ENCODE results near the gene ST7. TPM values are rescaled to one million over a fixed set of nuclear protein-coding genes. Genes with fewer than 3 reads are reported as not detected.

ST7 gene
- total RNA-seq, 2 experiments from 2014 or later = 4.9 to 5.4 TPM

DNA sequence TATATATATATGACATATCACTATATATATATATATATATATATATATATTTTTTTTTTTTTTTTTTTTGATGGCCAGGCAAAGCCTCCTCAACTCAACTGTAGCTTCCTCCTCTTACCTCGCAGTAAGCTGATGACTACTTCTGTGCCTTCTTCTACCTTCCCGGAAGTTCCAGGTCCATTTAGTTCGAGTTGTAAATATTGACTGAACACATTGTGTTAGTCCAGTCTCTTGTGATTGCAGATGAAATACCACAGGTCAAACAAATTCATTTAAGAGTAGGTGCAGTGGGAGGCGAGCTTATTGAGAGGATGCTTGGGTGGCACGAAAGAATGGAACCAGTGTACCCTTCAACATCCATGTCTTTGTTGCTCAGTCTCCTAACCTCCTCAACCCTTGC lies 144.6 kb downstream of the ST7 start:
- Mint-ChIP-seq H3K4me1 (ENCODE audit: low read depth) (no peaks in the 10 kb centered on the region), H3K27ac (no peak overlapping the region), H3K9me3 (no peaks in the 10 kb centered on the region), H3K36me3 (ENCODE audit: low read depth) (no peaks in the 10 kb centered on the region), H3K27me3 (no peaks in the 10 kb centered on the region), H3K4me3 (no peak overlapping the region)
- Histone ChIP-seq H3K27me3 (ENCODE audit: control insufficient read depth in 1 of 2, insufficient read depth in 2 of 2, low read length in 2 of 2) (no peaks in the 10 kb centered on the region), H3K27ac (ENCODE audit: low read depth in 1 of 2, low read length in 2 of 2) (no peak overlapping the region), H3K9me3 (ENCODE audit: control insufficient read depth in 1 of 2, insufficient read depth in 1 of 2, low read length in 2 of 2) (no peaks in the 10 kb centered on the region), H3K4me1 (ENCODE audit: insufficient read depth, low read length) (no peaks in the 10 kb centered on the region), H3K36me3 (ENCODE audit: insufficient read depth, low read length) (no peaks in the 10 kb centered on the region), H3K4me3 (ENCODE audit: low read length) (no peak overlapping the region)
- intact Hi-C loops (cut with DNase I, micrococcal nuclease) = no loop called here
- ChIA-PET POLR2A (no interaction called here), CTCF (no interaction called here)
- DNase-seq = no peak
- ATAC-seq (ENCODE audit: poor library complexity) = no peak
- TF ChIP-seq, protein P1, sequence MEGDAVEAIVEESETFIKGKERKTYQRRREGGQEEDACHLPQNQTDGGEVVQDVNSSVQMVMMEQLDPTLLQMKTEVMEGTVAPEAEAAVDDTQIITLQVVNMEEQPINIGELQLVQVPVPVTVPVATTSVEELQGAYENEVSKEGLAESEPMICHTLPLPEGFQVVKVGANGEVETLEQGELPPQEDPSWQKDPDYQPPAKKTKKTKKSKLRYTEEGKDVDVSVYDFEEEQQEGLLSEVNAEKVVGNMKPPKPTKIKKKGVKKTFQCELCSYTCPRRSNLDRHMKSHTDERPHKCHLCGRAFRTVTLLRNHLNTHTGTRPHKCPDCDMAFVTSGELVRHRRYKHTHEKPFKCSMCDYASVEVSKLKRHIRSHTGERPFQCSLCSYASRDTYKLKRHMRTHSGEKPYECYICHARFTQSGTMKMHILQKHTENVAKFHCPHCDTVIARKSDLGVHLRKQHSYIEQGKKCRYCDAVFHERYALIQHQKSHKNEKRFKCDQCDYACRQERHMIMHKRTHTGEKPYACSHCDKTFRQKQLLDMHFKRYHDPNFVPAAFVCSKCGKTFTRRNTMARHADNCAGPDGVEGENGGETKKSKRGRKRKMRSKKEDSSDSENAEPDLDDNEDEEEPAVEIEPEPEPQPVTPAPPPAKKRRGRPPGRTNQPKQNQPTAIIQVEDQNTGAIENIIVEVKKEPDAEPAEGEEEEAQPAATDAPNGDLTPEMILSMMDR (IDR thresholded peaks at IDR 0.05) = no peak

- no peak for ATAC-seq (ENCODE audit: poor library complexity)
- no peaks in the 10 kb centered on the region for H3K4me1 Mint-ChIP-seq (ENCODE audit: low read depth)
- no peak for DNase-seq
- ChIA-PET POLR2A (no interaction called here), CTCF (no interaction called here)
- H3K27ac Mint-ChIP-seq = no peak overlapping the region
- no peaks in the 10 kb centered on the region for H3K9me3 ChIP-seq (ENCODE audit: control insufficient read depth in 1 of 2, insufficient read depth in 1 of 2, low read length in 2 of 2)
- intact Hi-C loops (cut with DNase I, micrococcal nuclease) = no loop called here
- no peaks in the 10 kb centered on the region for H3K4me1 ChIP-seq (ENCODE audit: insufficient read depth, low read length)
- TF ChIP-seq, protein P1 (IDR thresholded peaks at IDR 0.05) = no peak
- H3K4me3 Mint-ChIP-seq = no peak overlapping the region
- no peaks in the 10 kb centered on the region for H3K36me3 ChIP-seq (ENCODE audit: insufficient read depth, low read length)
- H3K36me3 Mint-ChIP-seq (ENCODE audit: low read depth) = no peaks in the 10 kb centered on the region
- no peak overlapping the region for H3K4me3 ChIP-seq (ENCODE audit: low read length)
- no peaks in the 10 kb centered on the region for H3K9me3 Mint-ChIP-seq
- H3K27ac ChIP-seq (ENCODE audit: low read depth in 1 of 2, low read length in 2 of 2) = no peak overlapping the region
- no peaks in the 10 kb centered on the region for H3K27me3 Mint-ChIP-seq
- no peaks in the 10 kb centered on the region for H3K27me3 ChIP-seq (ENCODE audit: control insufficient read depth in 1 of 2, insufficient read depth in 2 of 2, low read length in 2 of 2)
Observed at GRCh38 chr7:117098457-117098856, 145.2 kb downstream of the ST7 start.

GRCh38 chr7:117101026-117101425 lies 147.7 kb downstream of the ST7 start:
- H3K27ac ChIP-seq (ENCODE audit: low read depth in 1 of 2, low read length in 2 of 2) = no peak overlapping the region
- no peaks in the 10 kb centered on the region for H3K9me3 Mint-ChIP-seq
- ATAC-seq (ENCODE audit: poor library complexity) = no peak
- no peak overlapping the region for H3K4me3 Mint-ChIP-seq
- no peaks in the 10 kb centered on the region for H3K4me1 ChIP-seq (ENCODE audit: insufficient read depth, low read length)
- H3K36me3 ChIP-seq (ENCODE audit: insufficient read depth, low read length) = no peaks in the 10 kb centered on the region
- H3K4me3 ChIP-seq (ENCODE audit: low read length) = no peak overlapping the region
- no peak for DNase-seq
- no peaks in the 10 kb centered on the region for H3K27me3 ChIP-seq (ENCODE audit: control insufficient read depth in 1 of 2, insufficient read depth in 2 of 2, low read length in 2 of 2)
- TF ChIP-seq, protein P1 (IDR thresholded peaks at IDR 0.05) = no peak
- no peaks in the 10 kb centered on the region for H3K4me1 Mint-ChIP-seq (ENCODE audit: low read depth)
- no peaks in the 10 kb centered on the region for H3K36me3 Mint-ChIP-seq (ENCODE audit: low read depth)
- ChIA-PET POLR2A (no interaction called here), CTCF (no interaction called here)
- H3K27ac Mint-ChIP-seq = no peak overlapping the region
- intact Hi-C loops (cut with DNase I, micrococcal nuclease) = no loop called here
- H3K9me3 ChIP-seq (ENCODE audit: control insufficient read depth in 1 of 2, insufficient read depth in 1 of 2, low read length in 2 of 2) = no peaks in the 10 kb centered on the region
- H3K27me3 Mint-ChIP-seq = no peaks in the 10 kb centered on the region
